Measurements from ENCODE around the gene GABPA.

GABPA gene

DNA sequence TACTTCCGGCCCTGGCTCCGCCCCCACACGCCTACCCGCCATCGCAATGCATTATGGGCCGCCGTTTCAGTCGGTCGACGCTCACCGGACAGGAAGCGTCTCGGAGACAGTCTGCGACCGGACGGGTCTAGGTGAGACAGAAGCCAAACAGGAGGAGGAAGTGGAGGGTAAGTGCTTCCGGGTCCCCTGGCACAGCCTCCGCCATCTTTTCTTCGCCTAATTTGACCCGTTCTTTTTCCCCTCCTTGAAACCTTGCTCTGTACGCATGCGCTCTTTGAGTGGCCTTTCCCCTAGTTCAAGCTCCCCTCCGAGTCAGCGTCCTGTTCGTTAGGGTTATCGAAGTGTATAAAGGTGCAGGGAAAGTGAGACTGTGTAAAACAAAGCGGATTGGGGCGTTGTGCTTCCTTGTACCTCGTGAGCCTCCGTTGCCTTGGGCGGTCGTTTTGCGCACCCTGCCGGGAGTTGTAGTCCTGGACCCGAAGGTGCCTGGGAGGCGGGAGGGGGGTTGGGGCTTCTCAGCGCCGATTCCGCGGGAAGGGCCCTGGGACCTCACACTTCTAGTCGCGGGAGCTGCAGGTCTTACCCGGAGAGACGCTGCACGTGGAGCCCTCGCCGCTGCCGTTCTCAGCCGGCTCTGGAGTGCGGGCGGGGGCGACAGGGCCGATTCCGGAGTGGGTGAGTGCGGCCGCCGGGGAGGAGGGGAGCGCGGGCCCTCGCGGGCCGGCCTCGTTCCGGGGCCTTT, at the start of gene GABPA, which contains the start of gene ATP5PF:
Gene GABPA, plus strand, starts transcription at position 69 of the 742 bp plus-strand sequence. CDS start 6,627 bp downstream, outside the sequence.
Gene ATP5PF, minus strand, starts transcription at position 1 of the 742 bp plus-strand sequence. CDS start 5,110 bp downstream, outside the sequence.
- peak within 1 kb of the TSS; percentile 99 for H3K27ac ChIP-seq (ENCODE audit: extremely low read depth, low read depth, low read length)
- no peaks in the 10 kb centered on the region for H3K9me3 ChIP-seq (ENCODE audit: control insufficient read depth, insufficient read depth, low read depth, low read length)
- peak within 1 kb of the TSS; percentile 89 for H3K4me3 ChIP-seq (ENCODE audit: low read depth, low read length)
- ChIA-PET POLR2A (interaction anchor here (0.5 to 2.1 kb wide), 8 partner anchors 9 to 157 kb away, joined by 3 to 18 read pairs (median 3); partner anchors contain the start of genes JAM2 and MRPL39), CTCF (interaction anchor here (0.6 to 1.4 kb wide), 5 partner anchors 13 to 998 kb away, joined by 3 to 6 read pairs (median 3); no protein-coding TSS in a partner anchor)
- peaks cover 14 to 22% of the 10 kb centered on the region in 2 experiments; a peak in 2 of 3 replicates for H3K36me3 ChIP-seq (ENCODE audit: control insufficient read depth in 2 of 2, insufficient read depth in 1 of 2, low read length in 2 of 2)
- peaks cover 12% of the 10 kb centered on the region for H3K4me1 ChIP-seq (ENCODE audit: control insufficient read depth, insufficient read depth, low read length)
- no peak for TF ChIP-seq MYNN (tag by site-specific recombination; IDR thresholded peaks at IDR 0.05; ENCODE audit: borderline replicate concordance)
- TF ChIP-seq OSR2 (tag by site-specific recombination; IDR thresholded peaks at IDR 0.05) = peak; percentile 76
- TF ChIP-seq ZNF707 (tag by site-specific recombination; IDR thresholded peaks at IDR 0.05) = no peak
- no peak for TF ChIP-seq ZNF837 (tag by site-specific recombination; IDR thresholded peaks at IDR 0.05)
- peak; percentile 86 for TF ChIP-seq YY2 (tag by site-specific recombination; IDR thresholded peaks at IDR 0.05)
- peak; percentile 77 for TF ChIP-seq ZNF398 (tag by site-specific recombination; IDR thresholded peaks at IDR 0.05)
- peak; percentile 75 for TF ChIP-seq GLIS1 (tag by site-specific recombination; IDR thresholded peaks at IDR 0.05)
- no peak for TF ChIP-seq ZNF571 (tag by site-specific recombination; IDR thresholded peaks at IDR 0.05)
- TF ChIP-seq ZNF341 (tag by site-specific recombination; IDR thresholded peaks at IDR 0.05; ENCODE audit: low read depth) = peak; percentile 32
- TF ChIP-seq, protein P1, sequence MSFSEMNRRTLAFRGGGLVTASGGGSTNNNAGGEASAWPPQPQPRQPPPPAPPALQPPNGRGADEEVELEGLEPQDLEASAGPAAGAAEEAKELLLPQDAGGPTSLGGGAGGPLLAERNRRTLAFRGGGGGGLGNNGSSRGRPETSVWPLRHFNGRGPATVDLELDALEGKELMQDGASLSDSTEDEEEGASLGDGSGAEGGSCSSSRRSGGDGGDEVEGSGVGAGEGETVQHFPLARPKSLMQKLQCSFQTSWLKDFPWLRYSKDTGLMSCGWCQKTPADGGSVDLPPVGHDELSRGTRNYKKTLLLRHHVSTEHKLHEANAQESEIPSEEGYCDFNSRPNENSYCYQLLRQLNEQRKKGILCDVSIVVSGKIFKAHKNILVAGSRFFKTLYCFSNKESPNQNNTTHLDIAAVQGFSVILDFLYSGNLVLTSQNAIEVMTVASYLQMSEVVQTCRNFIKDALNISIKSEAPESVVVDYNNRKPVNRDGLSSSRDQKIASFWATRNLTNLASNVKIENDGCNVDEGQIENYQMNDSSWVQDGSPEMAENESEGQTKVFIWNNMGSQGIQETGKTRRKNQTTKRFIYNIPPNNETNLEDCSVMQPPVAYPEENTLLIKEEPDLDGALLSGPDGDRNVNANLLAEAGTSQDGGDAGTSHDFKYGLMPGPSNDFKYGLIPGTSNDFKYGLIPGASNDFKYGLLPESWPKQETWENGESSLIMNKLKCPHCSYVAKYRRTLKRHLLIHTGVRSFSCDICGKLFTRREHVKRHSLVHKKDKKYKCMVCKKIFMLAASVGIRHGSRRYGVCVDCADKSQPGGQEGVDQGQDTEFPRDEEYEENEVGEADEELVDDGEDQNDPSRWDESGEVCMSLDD (tag by site-specific recombination; IDR thresholded peaks at IDR 0.05) = peak; percentile 93; the same call in 1 of the 2 replicates
- peak; percentile 25; the same call in 1 of the 2 replicates for TF ChIP-seq TSHZ1 (tag by site-specific recombination; IDR thresholded peaks at IDR 0.05; ENCODE audit: borderline replicate concordance)
- TF ChIP-seq ZBTB20 (tag by site-specific recombination; IDR thresholded peaks at IDR 0.05) = peak; percentile 99
- peak; percentile 54 for TF ChIP-seq ZNF610 (tag by site-specific recombination; IDR thresholded peaks at IDR 0.05; ENCODE audit: borderline replicate concordance)
- no peak for TF ChIP-seq ZNF138 (tag by site-specific recombination; IDR thresholded peaks at IDR 0.05; ENCODE audit: borderline replicate concordance)
- TF ChIP-seq KLF1 (tag by site-specific recombination; IDR thresholded peaks at IDR 0.05) = peak; percentile 47
- TF ChIP-seq ZNF701 (tag by site-specific recombination; IDR thresholded peaks at IDR 0.05) = no peak
- no peak; the same call in 1 of the 2 replicates for TF ChIP-seq ZNF692 (tag by site-specific recombination; IDR thresholded peaks at IDR 0.05)
- peak; percentile 85; the same call in 1 of the 2 replicates for TF ChIP-seq ZFP37 (tag by site-specific recombination; IDR thresholded peaks at IDR 0.05)
- no peak for TF ChIP-seq ZNF843 (tag by site-specific recombination; IDR thresholded peaks at IDR 0.05)
- TF ChIP-seq GLI4 (tag by site-specific recombination; IDR thresholded peaks at IDR 0.05) = no peak
- TF ChIP-seq ZNF621 (tag by site-specific recombination; IDR thresholded peaks at IDR 0.05) = no peak
- TF ChIP-seq ZNF133 (tag by site-specific recombination; IDR thresholded peaks at IDR 0.05) = no peak
- no peak for TF ChIP-seq FEZF1 (tag by site-specific recombination; IDR thresholded peaks at IDR 0.05)
- TF ChIP-seq, protein P2, sequence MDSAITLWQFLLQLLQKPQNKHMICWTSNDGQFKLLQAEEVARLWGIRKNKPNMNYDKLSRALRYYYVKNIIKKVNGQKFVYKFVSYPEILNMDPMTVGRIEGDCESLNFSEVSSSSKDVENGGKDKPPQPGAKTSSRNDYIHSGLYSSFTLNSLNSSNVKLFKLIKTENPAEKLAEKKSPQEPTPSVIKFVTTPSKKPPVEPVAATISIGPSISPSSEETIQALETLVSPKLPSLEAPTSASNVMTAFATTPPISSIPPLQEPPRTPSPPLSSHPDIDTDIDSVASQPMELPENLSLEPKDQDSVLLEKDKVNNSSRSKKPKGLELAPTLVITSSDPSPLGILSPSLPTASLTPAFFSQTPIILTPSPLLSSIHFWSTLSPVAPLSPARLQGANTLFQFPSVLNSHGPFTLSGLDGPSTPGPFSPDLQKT (IDR thresholded peaks at IDR 0.05; ENCODE audit: borderline replicate concordance, low read depth, low read length) = peak; percentile 18; the same call in 1 of the 2 replicates
- TF ChIP-seq ZNF768 (tag by site-specific recombination; IDR thresholded peaks at IDR 0.05) = no peak
- TF ChIP-seq ZNF202 (tag by site-specific recombination; IDR thresholded peaks at IDR 0.05; ENCODE audit: borderline replicate concordance) = no peak

All from HEK293 (cell line).